ENCODE results near the gene TMPRSS6. TPM values are rescaled to one million over a fixed set of nuclear protein-coding genes. Genes with fewer than 3 reads are reported as not detected.

Gene TMPRSS6
- total and polyA plus RNA-seq, 2 donors (not counting 1 experiment from before 2014, with no cell fraction given), result 0.03 TPM; not detected in 1

DNA sequence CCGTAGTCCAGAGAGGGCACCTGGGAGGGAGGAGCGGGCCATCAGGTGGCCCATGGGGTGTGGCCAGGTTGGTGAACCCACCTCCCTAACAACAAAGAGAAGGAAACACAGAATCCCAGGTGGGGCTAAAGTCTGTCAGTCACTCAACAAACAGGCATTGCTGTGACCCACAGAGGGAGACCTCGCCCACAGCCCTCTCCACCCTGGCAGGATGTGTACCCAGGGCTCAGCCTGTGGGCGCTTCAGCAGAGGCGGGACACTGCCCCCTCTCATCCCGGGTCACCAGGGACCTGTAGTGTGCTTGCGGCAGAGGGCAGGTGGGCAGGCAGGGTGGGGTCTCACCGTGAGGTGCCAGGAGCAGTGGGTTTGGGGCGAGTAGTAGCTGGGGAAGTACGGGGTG lies 25.1 kb downstream of the TMPRSS6 start:
- ChIA-PET POLR2A (no interaction called here), CTCF (no interaction called here)
- DNase-seq (no peak), ATAC-seq (ENCODE audit: low read depth) (no peak)
- Histone ChIP-seq H3K27me3 (replicated peaks in 1 of 4; ENCODE audit: control extremely low read depth in 1 of 4, control insufficient read depth in 3 of 4, insufficient read depth in 4 of 4, low read length in 3 of 4) (peaks cover 0 to 10% (median 0%) of the 10 kb centered on the region in 4 experiments), H3K79me2 (ENCODE audit: control insufficient read depth, insufficient read depth, low read length) (no peaks in the 10 kb centered on the region), H3K4me1 (ENCODE audit: control insufficient read depth in 2 of 2, insufficient read depth in 2 of 2, low read length in 2 of 2) (peaks cover 0 to 5% of the 10 kb centered on the region in 2 donors), H3K4me3 (ENCODE audit: control extremely low read depth in 1 of 5, extremely low read depth in 1 of 5, insufficient read depth in 1 of 5, low read depth in 2 of 5, low read length in 4 of 5) (no peak overlapping the region), H2AFZ (ENCODE audit: insufficient read depth, low read depth, low read length, poor library complexity, severe bottlenecking) (no peak overlapping the region), H3K9ac (ENCODE audit: low read length) (no peak overlapping the region), H3K27ac (ENCODE audit: low read length in 2 of 2) (no peak overlapping the region), H3K36me3 (replicated peaks in 1 of 2; ENCODE audit: control extremely low read depth in 1 of 2, control insufficient read depth in 1 of 2, extremely low read depth in 1 of 2, insufficient read depth in 2 of 2, low read length in 1 of 2) (no peaks in the 10 kb centered on the region), H4K20me1 (ENCODE audit: control insufficient read depth, insufficient read depth, low read length, poor library complexity, severe bottlenecking) (no peaks in the 10 kb centered on the region), H3K9me3 (ENCODE audit: control extremely low read depth in 1 of 3, control insufficient read depth in 2 of 3, insufficient read depth in 1 of 3, low read length in 2 of 3) (no peaks in the 10 kb centered on the region), H3K4me2 (replicated peaks; ENCODE audit: low read depth, low read length, poor library complexity, severe bottlenecking) (no peak overlapping the region)
- H3K27me3 Mint-ChIP-seq, result peaks cover 7% of the 10 kb centered on the region
- no peak overlapping the region for H3K27ac Mint-ChIP-seq
- 93% methylated on average over 9 of the region's 10 CpGs for WGBS (ENCODE audit: insufficient coverage)
- TF ChIP-seq, protein P1, sequence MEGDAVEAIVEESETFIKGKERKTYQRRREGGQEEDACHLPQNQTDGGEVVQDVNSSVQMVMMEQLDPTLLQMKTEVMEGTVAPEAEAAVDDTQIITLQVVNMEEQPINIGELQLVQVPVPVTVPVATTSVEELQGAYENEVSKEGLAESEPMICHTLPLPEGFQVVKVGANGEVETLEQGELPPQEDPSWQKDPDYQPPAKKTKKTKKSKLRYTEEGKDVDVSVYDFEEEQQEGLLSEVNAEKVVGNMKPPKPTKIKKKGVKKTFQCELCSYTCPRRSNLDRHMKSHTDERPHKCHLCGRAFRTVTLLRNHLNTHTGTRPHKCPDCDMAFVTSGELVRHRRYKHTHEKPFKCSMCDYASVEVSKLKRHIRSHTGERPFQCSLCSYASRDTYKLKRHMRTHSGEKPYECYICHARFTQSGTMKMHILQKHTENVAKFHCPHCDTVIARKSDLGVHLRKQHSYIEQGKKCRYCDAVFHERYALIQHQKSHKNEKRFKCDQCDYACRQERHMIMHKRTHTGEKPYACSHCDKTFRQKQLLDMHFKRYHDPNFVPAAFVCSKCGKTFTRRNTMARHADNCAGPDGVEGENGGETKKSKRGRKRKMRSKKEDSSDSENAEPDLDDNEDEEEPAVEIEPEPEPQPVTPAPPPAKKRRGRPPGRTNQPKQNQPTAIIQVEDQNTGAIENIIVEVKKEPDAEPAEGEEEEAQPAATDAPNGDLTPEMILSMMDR (IDR thresholded peaks at IDR 0.05), result no peak
- TF ChIP-seq EZH2 (IDR thresholded peaks at IDR 0.05; ENCODE audit: borderline replicate concordance, insufficient read depth, low read depth, low read length, poor library complexity, severe bottlenecking), result no peak
- intact Hi-C loops (cut with micrococcal nuclease), result no loop called here
- H3K4me1 Mint-ChIP-seq, result peaks cover 9% of the 10 kb centered on the region
- H3K9me3 Mint-ChIP-seq (ENCODE audit: insufficient read depth), result no peaks in the 10 kb centered on the region
- H3K4me3 Mint-ChIP-seq, result no peak overlapping the region

DNA sequence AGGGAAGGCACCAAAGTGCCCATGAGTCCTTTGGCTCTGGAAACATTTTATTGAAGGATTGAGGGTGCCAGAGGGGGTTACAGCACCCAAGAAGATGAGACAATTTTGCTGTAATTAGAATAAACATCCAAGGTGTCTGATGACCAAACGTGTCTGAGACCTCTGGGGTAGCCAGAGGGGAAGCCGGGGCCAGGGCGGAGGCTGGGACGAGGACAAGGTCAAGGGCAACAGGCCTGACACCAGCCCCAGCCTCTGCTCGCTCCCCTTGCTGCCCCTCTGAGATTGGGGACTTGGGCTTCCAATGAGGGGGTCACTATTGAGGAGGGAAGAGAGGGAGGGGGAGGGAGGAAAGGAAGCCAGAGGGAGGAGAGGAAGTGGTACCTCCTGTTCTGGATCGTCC lies 25.6 kb downstream of the TMPRSS6 start:
- Histone ChIP-seq H3K4me2 (replicated peaks; ENCODE audit: low read depth, low read length, poor library complexity, severe bottlenecking) (no peak overlapping the region), H3K4me1 (ENCODE audit: control insufficient read depth in 2 of 2, insufficient read depth in 2 of 2, low read length in 2 of 2) (peaks cover 0 to 8% of the 10 kb centered on the region in 2 donors), H3K36me3 (replicated peaks in 1 of 2; ENCODE audit: control extremely low read depth in 1 of 2, control insufficient read depth in 1 of 2, extremely low read depth in 1 of 2, insufficient read depth in 2 of 2, low read length in 1 of 2) (no peaks in the 10 kb centered on the region), H3K9me3 (ENCODE audit: control extremely low read depth in 1 of 3, control insufficient read depth in 2 of 3, insufficient read depth in 1 of 3, low read length in 2 of 3) (no peaks in the 10 kb centered on the region), H3K27me3 (replicated peaks in 1 of 4; ENCODE audit: control extremely low read depth in 1 of 4, control insufficient read depth in 3 of 4, insufficient read depth in 4 of 4, low read length in 3 of 4) (peaks cover 0 to 10% (median 0%) of the 10 kb centered on the region in 4 experiments), H3K9ac (ENCODE audit: low read length) (no peak overlapping the region), H3K79me2 (ENCODE audit: control insufficient read depth, insufficient read depth, low read length) (no peaks in the 10 kb centered on the region), H2AFZ (ENCODE audit: insufficient read depth, low read depth, low read length, poor library complexity, severe bottlenecking) (no peak overlapping the region), H4K20me1 (ENCODE audit: control insufficient read depth, insufficient read depth, low read length, poor library complexity, severe bottlenecking) (no peaks in the 10 kb centered on the region), H3K4me3 (ENCODE audit: control extremely low read depth in 1 of 5, extremely low read depth in 1 of 5, insufficient read depth in 1 of 5, low read depth in 2 of 5, low read length in 4 of 5) (no peak overlapping the region), H3K27ac (ENCODE audit: low read length in 2 of 2) (no peak overlapping the region)
- intact Hi-C loops (cut with micrococcal nuclease), result no loop called here
- H3K4me3 Mint-ChIP-seq, result no peak overlapping the region
- TF ChIP-seq, protein P1 (IDR thresholded peaks at IDR 0.05), result no peak
- H3K27me3 Mint-ChIP-seq, result peaks cover 7% of the 10 kb centered on the region
- H3K27ac Mint-ChIP-seq, result no peak overlapping the region
- POLR2A ChIA-PET, result no interaction called here
- peaks cover 14% of the 10 kb centered on the region for H3K4me1 Mint-ChIP-seq
- ATAC-seq (ENCODE audit: low read depth) (no peak), DNase-seq (no peak)
- no peaks in the 10 kb centered on the region for H3K9me3 Mint-ChIP-seq (ENCODE audit: insufficient read depth)
- 81% methylated on average over 6 of the region's 6 CpGs for WGBS (ENCODE audit: insufficient coverage)
- CTCF ChIA-PET, result no interaction called here
